Esophagus mucosa (tissue), 1 donor: ENCODE results near the gene FAM50B. TPM values are rescaled to one million over a fixed set of nuclear protein-coding genes. Genes with fewer than 3 reads are reported as not detected.
A peak's percentile ranks its signal among the peaks of the same experiment; 100 is the strongest.
"Not testable (repeated sequence)": the region's sequence is repeated elsewhere in the genome, so short reads cannot be mapped to it uniquely, and the experiment has no call there.

Source experiments
- ATAC-seq: fragments of 200-7000 bp; cut with Tn5 transposase; one replicate; pipeline ENCODE4 v1.9.1; 2020
- total RNA-seq: library from RNA; stranded (reverse); gene quantifications from one replicate; pipeline ENCODE4 v1.2.4, GENCODE V29; 2023
- donor health status: DM: yes; HTN: yes; CAD: no.

The FAM50B gene
- total RNA-seq, 1 donor from 2014 or later: 6.0 TPM

GRCh38 chr6:3849681-3850450 is 693 bp downstream of the FAM50B start:
- ATAC-seq: peak; percentile 4

DNA sequence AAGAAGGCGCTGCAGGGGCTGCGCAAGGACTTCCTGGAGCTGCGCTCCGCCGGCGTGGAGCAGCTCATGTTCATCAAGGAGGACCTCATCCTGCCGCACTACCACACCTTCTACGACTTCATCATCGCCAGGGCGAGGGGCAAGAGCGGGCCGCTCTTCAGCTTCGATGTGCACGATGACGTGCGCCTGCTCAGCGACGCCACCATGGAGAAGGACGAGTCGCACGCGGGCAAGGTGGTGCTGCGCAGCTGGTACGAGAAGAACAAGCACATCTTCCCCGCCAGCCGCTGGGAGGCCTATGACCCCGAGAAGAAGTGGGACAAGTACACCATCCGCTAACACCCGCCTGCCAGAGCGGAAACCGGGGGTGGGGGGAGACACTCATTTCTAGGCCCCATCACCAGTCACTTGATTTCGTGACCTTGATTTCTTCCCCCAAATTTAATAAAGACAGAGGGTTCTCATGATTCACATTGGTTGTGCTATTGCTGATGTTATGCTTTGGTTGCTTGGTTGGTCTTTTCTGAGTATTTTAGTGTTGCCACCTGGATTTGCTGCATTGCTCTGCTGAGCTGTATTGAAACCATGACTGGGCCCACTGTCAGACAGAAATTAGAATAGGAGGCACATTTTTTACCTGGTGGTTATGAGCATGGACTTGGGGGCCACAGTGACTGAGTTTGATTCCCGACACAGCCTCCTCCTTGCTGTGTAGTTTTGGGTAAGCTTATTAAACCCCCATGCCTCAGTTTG is 1.5 kb downstream of the FAM50B start:
- ATAC-seq: no peak

DNA sequence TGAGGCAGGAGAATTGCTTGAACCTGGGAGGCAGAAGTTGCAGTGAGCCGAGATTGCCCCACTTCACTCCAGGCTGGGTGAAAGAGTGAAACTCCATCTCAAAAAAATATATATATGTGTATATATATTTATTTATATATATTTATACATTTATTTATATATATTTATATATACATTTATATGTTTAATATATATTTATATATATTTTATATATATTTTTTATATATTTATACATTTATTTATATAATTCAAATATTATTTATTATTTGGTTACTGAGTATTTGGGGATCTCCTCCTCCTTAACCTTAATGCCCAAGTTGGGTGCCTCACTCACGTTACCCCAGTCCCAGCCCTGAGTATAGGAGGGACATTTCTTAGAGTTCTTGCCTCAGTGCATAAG is 2.7 kb downstream of the FAM50B start:
- no peak for ATAC-seq

GRCh38 chr6:3852391-3852790 is 3.2 kb downstream of the FAM50B start:
- ATAC-seq: no peak

DNA sequence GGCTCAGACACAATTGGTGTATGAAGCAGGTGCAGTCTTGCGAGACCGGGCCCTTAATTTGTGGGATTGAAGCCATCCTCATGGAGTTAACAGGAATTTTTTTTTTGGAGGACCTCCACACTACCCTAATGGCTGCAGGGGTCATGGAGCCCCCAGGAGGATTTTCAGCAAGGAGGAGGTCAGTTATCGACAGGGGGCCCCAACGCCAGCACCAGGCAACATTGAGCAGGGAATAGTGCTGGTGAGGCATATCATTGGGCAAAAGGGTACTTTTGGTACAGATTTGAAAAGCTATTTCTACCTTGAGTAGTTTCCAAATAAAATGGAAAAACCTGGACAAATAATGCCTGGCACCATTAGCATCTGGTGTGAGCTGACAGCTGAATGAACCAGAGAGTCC is 6.7 kb downstream of the FAM50B start:
- ATAC-seq: no peak

DNA sequence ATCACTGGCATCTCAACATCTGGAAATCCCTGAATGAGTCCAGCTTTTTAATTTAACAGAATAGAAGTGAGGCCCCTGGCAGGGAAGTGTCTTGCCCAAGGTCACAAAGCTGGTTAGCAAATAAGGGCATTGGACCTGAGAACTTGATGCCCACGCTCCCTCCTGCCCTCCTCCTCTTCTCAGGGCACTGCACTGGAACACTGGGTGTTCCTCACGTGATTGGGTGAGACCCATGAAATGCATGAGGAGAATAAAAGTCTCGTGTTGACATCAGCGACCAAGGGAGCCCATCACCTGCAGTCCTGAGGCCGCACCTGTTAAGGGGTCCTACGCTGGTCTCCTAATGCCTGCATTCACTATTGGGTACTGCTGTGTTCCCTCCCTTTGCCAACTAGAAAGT is 7.4 kb downstream of the FAM50B start:
- no peak for ATAC-seq

GRCh38 chr6:3857468-3858456 is 8.6 kb downstream of the FAM50B start:
- ATAC-seq: no peak

GRCh38 chr6:3859878-3860552 is 10.8 kb downstream of the FAM50B start:
- no peak for ATAC-seq

DNA sequence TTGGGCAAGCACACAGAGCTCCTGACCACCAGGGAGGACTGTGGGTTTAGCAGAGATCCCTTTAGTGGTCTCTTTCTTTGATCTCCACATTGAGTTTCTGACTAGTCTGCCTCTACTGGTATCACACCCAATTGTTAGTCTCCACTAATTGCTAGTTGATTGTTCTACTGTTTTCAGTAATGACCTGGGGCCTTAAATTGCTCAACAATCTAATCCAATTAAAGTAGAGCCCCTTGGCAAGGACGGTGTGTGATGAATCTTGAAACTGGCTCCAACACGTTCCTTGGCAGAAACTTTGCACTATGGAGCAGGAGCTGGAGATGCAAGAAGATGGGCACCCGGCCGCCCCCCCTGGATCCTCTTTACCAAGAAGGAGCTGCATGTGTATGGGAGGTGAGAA is 12.3 kb downstream of the FAM50B start:
- peak; percentile 75 for ATAC-seq

DNA sequence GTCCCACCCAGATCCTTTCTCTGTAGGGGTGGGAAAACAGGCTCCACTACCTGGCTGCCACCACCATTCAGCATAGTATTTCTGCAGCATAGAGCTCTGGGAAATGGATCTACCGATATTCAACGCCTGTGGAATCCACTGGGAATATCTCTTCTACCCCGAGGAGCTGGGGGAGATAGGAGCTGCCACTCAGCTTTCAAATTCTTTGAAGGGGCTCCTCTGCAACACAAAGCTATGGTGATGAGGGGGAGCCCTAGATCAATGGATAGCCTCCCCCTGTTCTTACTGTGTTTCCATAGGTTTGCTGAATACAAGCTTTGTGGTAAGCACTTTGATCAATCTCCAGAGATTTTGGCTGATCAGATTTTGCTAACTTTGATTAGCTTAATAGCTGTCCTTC is 12.9 kb downstream of the FAM50B start:
- no peak for ATAC-seq

GRCh38 chr6:3863322-3863721 is 14.1 kb downstream of the FAM50B start:
- ATAC-seq: not testable (repeated sequence)

GRCh38 chr6:3865463-3865862 is 16.3 kb downstream of the FAM50B start:
- no peak for ATAC-seq

- no peak for ATAC-seq
Measured at GRCh38 chr6:3867641-3868502, 18.7 kb downstream of the FAM50B start.

- no peak for ATAC-seq
Measured at GRCh38 chr6:3868544-3868943, 19.4 kb downstream of the FAM50B start.

GRCh38 chr6:3869284-3869631 is 20.1 kb downstream of the FAM50B start:
- ATAC-seq: no peak

- ATAC-seq: no peak
Measured at GRCh38 chr6:3869632-3870527, 20.7 kb downstream of the FAM50B start.

- ATAC-seq: no peak
Measured at GRCh38 chr6:3870528-3870925, 21.4 kb downstream of the FAM50B start.

- no peak for ATAC-seq
Measured at GRCh38 chr6:3871515-3871914, 22.3 kb downstream of the FAM50B start.

GRCh38 chr6:3871939-3872338 is 22.8 kb downstream of the FAM50B start:
- ATAC-seq: no peak

DNA sequence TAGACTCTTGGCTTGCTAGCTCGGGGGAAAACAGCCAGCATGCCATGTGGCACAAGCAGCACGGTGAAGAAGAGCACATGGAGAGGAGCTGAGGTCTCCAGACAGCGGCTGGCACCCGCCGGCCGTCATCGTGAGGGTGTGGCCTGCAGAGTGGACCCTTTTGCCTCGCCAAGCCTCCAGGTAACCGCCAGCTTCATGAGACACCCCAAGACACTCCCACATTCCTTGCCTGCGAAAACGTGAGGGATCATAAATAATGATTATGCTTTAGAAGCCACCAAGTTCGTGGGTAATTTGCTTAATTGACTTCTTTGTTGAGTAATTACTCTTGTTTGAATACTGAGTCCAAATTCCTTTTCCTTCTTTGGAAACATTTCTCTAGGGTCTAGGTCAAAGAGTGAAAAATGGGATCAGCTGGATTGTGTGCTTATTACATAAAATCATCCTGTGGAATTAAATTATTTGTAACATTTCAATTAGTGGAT is 23.2 kb downstream of the FAM50B start:
- ATAC-seq: no peak
